Osteoblast (primary cell): ENCODE results near the gene IKZF3. TPM values are rescaled to one million over a fixed set of nuclear protein-coding genes. Genes with fewer than 3 reads are reported as not detected.

Experiments
- DNase-seq: peaks from one replicate; pipeline ENCODE4 v3.0.0; 2011; ENCODE audit warnings: low spot score, mixed read lengths; ENCODE audit not compliant: insufficient read length; ENCODE audit errors: missing footprints
- H2AFZ ChIP-seq: 2 replicates; pipeline ENCODE4 v1.6.0; 2011; ENCODE audit warnings: mild to moderate bottlenecking, low read length
- H3K27ac ChIP-seq: 2 replicates; pipeline ENCODE4 v1.5.1; 2011; ENCODE audit warnings: mild to moderate bottlenecking, low read depth, low read length, moderate library complexity
- H3K27me3 ChIP-seq: 2 replicates; pipeline ENCODE4 v1.6.0; 2012; ENCODE audit warnings: mild to moderate bottlenecking, control low read depth, inconsistent platforms, low read length, moderate library complexity; ENCODE audit not compliant: insufficient read depth
- H3K36me3 ChIP-seq: 2 replicates; pipeline ENCODE4 v1.5.1; 2011; ENCODE audit warnings: mild to moderate bottlenecking, low read length, control low read depth, moderate library complexity; ENCODE audit not compliant: insufficient read depth
- H3K4me1 ChIP-seq: 2 replicates; pipeline ENCODE4 v1.5.1; 2011; ENCODE audit warnings: mild to moderate bottlenecking, low read length, control low read depth, moderate library complexity; ENCODE audit not compliant: insufficient read depth
- H3K4me2 ChIP-seq: 2 replicates; pipeline ENCODE4 v1.6.0; 2011; ENCODE audit warnings: mild to moderate bottlenecking, low read length; ENCODE audit not compliant: insufficient read depth
- H3K4me3 ChIP-seq: fragments of 200-600 bp; sonication (generic); 3 replicates; pipeline ENCODE4 v1.5.1; 2012; ENCODE audit warnings: mild to moderate bottlenecking, low read length, inconsistent platforms; ENCODE audit not compliant: insufficient read depth
- H3K79me2 ChIP-seq: 2 replicates; pipeline ENCODE4 v1.6.0; 2012; ENCODE audit warnings: mild to moderate bottlenecking, low read length, control low read depth, inconsistent platforms; ENCODE audit not compliant: insufficient read depth
- H3K9me3 ChIP-seq: 2 replicates; pipeline ENCODE4 v1.5.1; 2011; ENCODE audit warnings: low read depth, low read length, control low read depth
- H4K20me1 ChIP-seq: 2 replicates; pipeline ENCODE4 v1.6.0; 2012; ENCODE audit warnings: mild to moderate bottlenecking, low read length, control low read depth; ENCODE audit not compliant: insufficient read depth
- CTCF ChIP-seq: IDR thresholded peaks from 2 replicates; pipeline ENCODE4 v1.5.1; 2011; ENCODE audit warnings: mild to moderate bottlenecking, low read depth, low read length, moderate library complexity; ENCODE audit errors: extremely low read depth
- total RNA-seq: library from RNA; depleted of rRNA; stranded (reverse); fragments of >200 nt; gene quantifications from 2 replicates; pipeline ENCODE4 v1.2.3, GENCODE V29; 2012

The IKZF3 gene
- total RNA-seq, 1 donor = not detected

GRCh38 chr17:39838057-39838456 is 26.1 kb downstream of the IKZF3 start:
- no peaks in the 10 kb centered on the region for H3K79me2 ChIP-seq
- H3K4me1 ChIP-seq = no peaks in the 10 kb centered on the region
- no peak overlapping the region for H3K4me3 ChIP-seq
- DNase-seq = no peak
- H3K9me3 ChIP-seq = peaks cover 2% of the 10 kb centered on the region
- no peak overlapping the region for H3K4me2 ChIP-seq
- no peak overlapping the region for H2AFZ ChIP-seq
- H3K27ac ChIP-seq = no peak overlapping the region
- peaks cover 9% of the 10 kb centered on the region for H3K27me3 ChIP-seq
- no peak for TF ChIP-seq CTCF
- no peaks in the 10 kb centered on the region for H3K36me3 ChIP-seq
- no peaks in the 10 kb centered on the region for H4K20me1 ChIP-seq

DNA sequence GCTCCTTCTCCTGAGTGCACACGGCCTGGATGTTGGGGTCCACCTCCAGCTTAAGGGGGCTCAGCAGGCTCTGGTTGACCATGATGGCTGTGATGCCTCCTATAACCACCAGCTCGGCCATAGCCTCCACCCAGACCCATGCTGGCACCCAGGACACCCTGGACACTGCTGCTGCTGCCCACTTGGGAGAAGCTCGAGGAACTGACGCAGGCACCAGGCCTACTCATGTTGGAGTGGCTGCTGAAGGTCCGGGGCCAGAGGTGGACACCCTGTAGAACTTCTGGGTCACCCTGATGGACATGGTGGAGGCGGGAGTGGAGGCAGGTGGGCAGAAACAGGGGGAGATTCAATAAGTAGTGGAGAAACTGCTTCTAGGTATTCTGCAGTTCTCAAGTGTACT is 28.0 kb downstream of the IKZF3 start:
- Histone ChIP-seq H3K36me3 (no peaks in the 10 kb centered on the region), H3K4me3 (no peak overlapping the region), H3K79me2 (no peaks in the 10 kb centered on the region), H3K27me3 (no peaks in the 10 kb centered on the region), H4K20me1 (no peaks in the 10 kb centered on the region), H3K4me2 (no peak overlapping the region), H2AFZ (no peak overlapping the region), H3K9me3 (peaks cover 2% of the 10 kb centered on the region), H3K4me1 (no peaks in the 10 kb centered on the region), H3K27ac (no peak overlapping the region)
- no peak for DNase-seq
- TF ChIP-seq CTCF = no peak

DNA sequence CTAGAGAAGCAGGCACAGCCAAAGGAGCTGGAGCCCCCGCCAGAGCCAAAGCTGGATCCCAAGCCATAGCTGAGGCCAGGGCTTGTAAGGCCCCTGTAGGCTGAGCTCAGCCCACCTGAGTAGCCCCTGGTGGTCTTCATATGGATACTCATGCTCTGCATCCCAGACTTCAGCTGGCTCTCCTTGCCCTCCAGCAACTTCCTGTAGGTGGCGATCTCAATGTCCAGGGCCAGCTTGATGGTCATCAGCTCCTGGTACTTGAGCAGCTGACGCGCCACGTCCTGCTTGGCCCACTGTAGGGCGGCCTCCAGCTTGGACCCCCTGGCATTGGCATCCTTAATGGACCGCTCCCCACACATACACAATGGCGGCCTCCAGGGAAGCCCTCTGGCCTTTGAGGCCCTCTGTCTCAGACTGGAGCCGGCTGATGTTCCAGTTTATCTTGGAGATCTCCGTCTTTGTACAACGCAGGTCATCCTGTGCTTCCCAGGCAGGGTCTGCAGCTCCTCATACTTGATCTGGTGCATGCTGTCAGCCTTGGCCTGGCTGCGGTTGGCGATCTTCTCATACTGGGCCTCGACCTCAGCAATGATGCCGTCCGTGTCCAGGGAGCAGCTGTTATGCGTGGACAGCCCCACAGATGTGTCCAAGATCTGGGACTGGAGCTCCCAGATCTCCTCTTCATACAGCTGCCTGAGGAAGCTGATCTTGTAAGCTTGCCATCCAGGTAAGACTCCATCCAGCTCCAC is 28.9 kb downstream of the IKZF3 start:
- H3K4me2 ChIP-seq = no peak overlapping the region
- H3K4me1 ChIP-seq = no peaks in the 10 kb centered on the region
- no peak overlapping the region for H3K4me3 ChIP-seq
- H3K36me3 ChIP-seq = no peaks in the 10 kb centered on the region
- no peaks in the 10 kb centered on the region for H4K20me1 ChIP-seq
- no peak for TF ChIP-seq CTCF
- no peak overlapping the region for H2AFZ ChIP-seq
- H3K27me3 ChIP-seq = peaks cover 2% of the 10 kb centered on the region
- peaks cover 2% of the 10 kb centered on the region for H3K9me3 ChIP-seq
- DNase-seq = no peak
- no peaks in the 10 kb centered on the region for H3K79me2 ChIP-seq
- no peak overlapping the region for H3K27ac ChIP-seq

GRCh38 chr17:39834017-39834416 is 30.1 kb downstream of the IKZF3 start:
- no peak overlapping the region for H2AFZ ChIP-seq
- no peak overlapping the region for H3K4me2 ChIP-seq
- H3K4me1 ChIP-seq = no peaks in the 10 kb centered on the region
- no peak for DNase-seq
- no peak for TF ChIP-seq CTCF
- H3K4me3 ChIP-seq = no peak overlapping the region
- no peaks in the 10 kb centered on the region for H4K20me1 ChIP-seq
- H3K79me2 ChIP-seq = no peaks in the 10 kb centered on the region
- H3K9me3 ChIP-seq = peaks cover 2% of the 10 kb centered on the region
- H3K27me3 ChIP-seq = peaks cover 2% of the 10 kb centered on the region
- no peak overlapping the region for H3K27ac ChIP-seq
- H3K36me3 ChIP-seq = no peaks in the 10 kb centered on the region
